Breast epithelium (tissue), 3 donors: ENCODE measurements around the gene ARHGAP44.

Experiments
- CTCF ChIP-seq, 3 donors: fragments of 450-650 bp; IDR thresholded peaks; one replicate each; pipeline ENCODE4 v1.5.1; 2016 to 2017; ENCODE audit warnings: antibody characterized with exemption in 3 of 3, mild to moderate bottlenecking in 3 of 3, moderate library complexity in 3 of 3
- POLR2A ChIP-seq: fragments of 450-650 bp; IDR thresholded peaks from one replicate; pipeline ENCODE4 v1.6.1; 2016; ENCODE audit warnings: antibody characterized with exemption, mild to moderate bottlenecking, moderate library complexity

- TF ChIP-seq CTCF (IDR thresholded peaks at IDR 0.05) (no peak), POLR2A (no peak)
Measured at GRCh38 chr17:13008461-13008860, 219.2 kb downstream of the ARHGAP44 start.
